GM19035 (cell line): ENCODE measurements around the gene EGFLAM.
A peak's percentile ranks its signal among the peaks of the same experiment; 100 is the strongest.

ENCODE experiments used
- ATAC-seq: cut with Tn5 transposase; IDR thresholded peaks from one replicate; pipeline ENCODE4 v1.9.1; 2021; ENCODE audit not compliant: unreplicated experiment

The EGFLAM gene

GRCh38 chr5:38445374-38446028, 187.1 kb downstream of the EGFLAM start:
- ATAC-seq = no peak

GRCh38 chr5:38446029-38446522, 187.7 kb downstream of the EGFLAM start:
- ATAC-seq = no peak

- ATAC-seq = no peak
These were observed 188.7 kb downstream of the EGFLAM start for GRCh38 chr5:38447056-38447455.

GRCh38 chr5:38447786-38448185, 189.4 kb downstream of the EGFLAM start:
- no peak for ATAC-seq

- no peak for ATAC-seq
These were observed 190.4 kb downstream of the EGFLAM start for GRCh38 chr5:38448568-38449350.

GRCh38 chr5:38450627-38451026, 192.3 kb downstream of the EGFLAM start:
- no peak for ATAC-seq

- ATAC-seq = no peak
These were observed 192.8 kb downstream of the EGFLAM start for GRCh38 chr5:38451074-38451725.

- ATAC-seq = no peak
These were observed 193.8 kb downstream of the EGFLAM start for GRCh38 chr5:38452201-38452600.

GRCh38 chr5:38453506-38453905, 195.1 kb downstream of the EGFLAM start:
- peak; percentile 98 for ATAC-seq

- peak; percentile 6 for ATAC-seq
These were observed 195.6 kb downstream of the EGFLAM start for GRCh38 chr5:38453921-38454320.

GRCh38 chr5:38455796-38456330, 197.5 kb downstream of the EGFLAM start:
- ATAC-seq = no peak

GRCh38 chr5:38456657-38457399, 198.5 kb downstream of the EGFLAM start:
- ATAC-seq = no peak

GRCh38 chr5:38458174-38458573, 199.8 kb downstream of the EGFLAM start:
- ATAC-seq = no peak

GRCh38 chr5:38462976-38463633, 204.7 kb downstream of the EGFLAM start:
- ATAC-seq = no peak

- ATAC-seq = no peak
These were observed 205.5 kb downstream of the EGFLAM start for GRCh38 chr5:38463634-38464521.

GRCh38 chr5:38465061-38465460, 206.7 kb downstream of the EGFLAM start:
- ATAC-seq = no peak

- ATAC-seq = no peak
These were observed 207.5 kb downstream of the EGFLAM start for GRCh38 chr5:38465702-38466423.

GRCh38 chr5:38466424-38467189, 208.2 kb downstream of the EGFLAM start:
- ATAC-seq = no peak
